ENCODE measurements around the gene RBM39. TPM values are rescaled to one million over a fixed set of nuclear protein-coding genes. Genes with fewer than 3 reads are reported as not detected.

The RBM39 gene
- total and polyA plus RNA-seq, 2 of the 13 experiments (the other 11 are each of a cell fraction or from before 2014, with no cell fraction given), result 788 to 920 TPM

- BruUV-seq (replicated peaks), result no TSS peak
- Histone ChIP-seq H3K79me2 (ENCODE audit: insufficient read depth, low read length) (peaks cover 5% of the 10 kb centered on the region), H3K27me3 (ENCODE audit: control insufficient read depth in 1 of 2, insufficient read depth in 2 of 2, low read length in 2 of 2) (no peaks in the 10 kb centered on the region), H3K9ac (ENCODE audit: insufficient read depth, low read depth, low read length) (no peak overlapping the region), H3K27ac (ENCODE audit: extremely low read length, insufficient read depth, low read length) (no peak overlapping the region), H3K9me3 (ENCODE audit: low read length) (no peaks in the 10 kb centered on the region), H3K4me3 (replicated peaks in 1 of 3; ENCODE audit: insufficient read depth in 1 of 3, low read depth in 2 of 3, low read length in 3 of 3) (no peak overlapping the region), H3K4me2 (ENCODE audit: low read depth, low read length) (no peak overlapping the region), H2AFZ (ENCODE audit: low read length) (no peak overlapping the region), H4K20me1 (ENCODE audit: insufficient read depth, low read length) (peaks cover 4% of the 10 kb centered on the region; the same call in 1 of the 2 replicates), H3K4me1 (ENCODE audit: insufficient read depth, low read length) (peaks cover 11% of the 10 kb centered on the region; the same call in 1 of the 2 replicates), H3K36me3 (replicated peaks in 1 of 2; ENCODE audit: control insufficient read depth in 1 of 2, insufficient read depth in 2 of 2, low read length in 2 of 2) (peaks cover 5% of the 10 kb centered on the region in 2 experiments; a peak in 3 of 5 replicates)
- in situ Hi-C loops (cut with HindIII; ENCODE audit: extremely low pct_ligation_motif_present, low pct_unique_long_range_greater_than_20kb) (no loop called here), intact Hi-C loops (cut with micrococcal nuclease; ENCODE audit: unreplicated experiment) (no loop called here)
- ChIA-PET POLR2A (interaction anchor here (2.0 kb wide), 1 partner anchor 49 kb away, joined by 6 read pairs; the partner anchor contains the start of gene RBM39), CTCF (ENCODE audit: low intra/inter-chr PET ratio, low total read pairs) (no interaction called here)
- no peak for DNase-seq (ENCODE audit: low spot score)
- no peak for ATAC-seq
- FAIRE-seq, result no peak
- 98% methylated on average over 5 of the region's 5 CpGs for WGBS (ENCODE audit: low lambda C conversion rate)
- TF ChIP-seq TBP (CRISPR knock-in tag; IDR thresholded peaks at IDR 0.05) (no peak), ZBTB42 (CRISPR knock-in tag; IDR thresholded peaks at IDR 0.05) (no peak), ZFP91 (CRISPR knock-in tag; IDR thresholded peaks at IDR 0.05; ENCODE audit: borderline replicate concordance) (no peak), ZMYM3 (CRISPR knock-in tag; IDR thresholded peaks at IDR 0.05) (peak; percentile 46; the same call in 1 of the 2 replicates), ZBTB43 (CRISPR knock-in tag; conservative IDR thresholded peaks at IDR 0.05) (no peak), HMGXB3 (CRISPR knock-in tag; IDR thresholded peaks at IDR 0.05; ENCODE audit: borderline replicate concordance) (no peak), RCOR2 (CRISPR knock-in tag; IDR thresholded peaks at IDR 0.05) (peak; percentile 51; the same call in 1 of the 2 replicates), CHD4 (IDR thresholded peaks at IDR 0.05; ENCODE audit: borderline replicate concordance, low read length) (peak; percentile 75; the same call in 1 of the 2 replicates), PPARG (CRISPR knock-in tag; conservative IDR thresholded peaks at IDR 0.05) (no peak), ZNF251 (CRISPR knock-in tag; IDR thresholded peaks at IDR 0.05) (no peak), HNRNPK (IDR thresholded peaks at IDR 0.05; ENCODE audit: low read depth, low read length, poor library complexity, severe bottlenecking) (no peak), HINFP (CRISPR knock-in tag; IDR thresholded peaks at IDR 0.05; ENCODE audit: low read depth) (no peak), ZNF414 (CRISPR knock-in tag; IDR thresholded peaks at IDR 0.05) (no peak), ZNF816 (CRISPR knock-in tag; IDR thresholded peaks at IDR 0.05; ENCODE audit: borderline replicate concordance) (no peak), MIER2 (CRISPR knock-in tag; IDR thresholded peaks at IDR 0.05) (no peak)
Observed at GRCh38 chr20:35791097-35791496, 49.0 kb upstream of the RBM39 start.
